ENCODE data around the gene MTFP1. TPM values are rescaled to one million over a fixed set of nuclear protein-coding genes. Genes with fewer than 3 reads are reported as not detected.

MTFP1 gene
- total RNA-seq, 2 donors from 2014 or later, result 9.9 to 18.5 TPM

DNA sequence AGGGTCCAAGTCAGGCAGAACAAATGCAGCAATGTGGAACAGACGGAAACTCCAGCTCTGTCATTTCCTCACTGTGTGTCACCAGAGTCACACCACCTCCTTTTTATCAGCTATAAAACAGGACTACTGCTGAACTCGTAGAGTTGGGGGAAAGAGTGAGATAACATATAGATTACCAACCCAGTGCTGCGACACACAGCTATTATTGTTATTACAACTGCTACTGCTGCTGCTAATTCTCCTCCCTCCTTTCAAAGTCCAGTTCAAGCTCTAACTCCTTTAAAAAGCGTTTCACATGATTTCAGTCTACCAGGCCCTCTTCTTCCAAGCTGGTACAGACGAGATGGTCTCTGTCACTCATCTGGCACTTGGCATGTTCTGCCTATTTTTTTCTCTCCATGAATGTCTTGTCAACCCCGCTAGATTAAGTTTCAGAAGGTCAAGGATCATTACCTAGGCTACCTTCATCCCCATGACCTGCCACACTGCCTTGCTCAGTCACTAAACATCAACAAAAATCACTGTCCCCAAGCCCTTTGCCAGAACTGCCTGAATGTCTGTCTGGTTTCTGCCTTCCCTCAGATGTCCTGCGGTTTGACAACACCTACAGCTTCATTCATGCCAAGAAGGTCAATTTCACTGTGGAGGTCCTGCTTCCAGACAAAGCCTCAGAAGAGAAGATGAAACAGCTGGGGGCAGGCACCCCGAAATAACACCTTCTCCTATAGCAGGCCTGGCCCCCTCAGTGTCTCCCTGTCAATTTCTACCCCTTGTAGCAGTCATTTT lies 3.7 kb upstream of the MTFP1 start:
- Histone ChIP-seq H3K4me3 (no peak overlapping the region), H3K36me3 (replicated peaks in 1 of 2; ENCODE audit: insufficient read depth in 1 of 2, low read depth in 2 of 2) (peaks cover 0 to 2% of the 10 kb centered on the region in 2 donors), H3K27ac (peak overlapping the region; percentile 94 to 97 (median 96)), H3K27me3 (no peaks in the 10 kb centered on the region), H3K4me1 (peaks cover 52% of the 10 kb centered on the region), H3K9me3 (no peaks in the 10 kb centered on the region)
- DNase-seq (no peak), ATAC-seq (no peak)
- WGBS, 2 donors, result 49 to 56% methylated on average over 8 of the region's 8 CpGs
- TF ChIP-seq, protein P1, sequence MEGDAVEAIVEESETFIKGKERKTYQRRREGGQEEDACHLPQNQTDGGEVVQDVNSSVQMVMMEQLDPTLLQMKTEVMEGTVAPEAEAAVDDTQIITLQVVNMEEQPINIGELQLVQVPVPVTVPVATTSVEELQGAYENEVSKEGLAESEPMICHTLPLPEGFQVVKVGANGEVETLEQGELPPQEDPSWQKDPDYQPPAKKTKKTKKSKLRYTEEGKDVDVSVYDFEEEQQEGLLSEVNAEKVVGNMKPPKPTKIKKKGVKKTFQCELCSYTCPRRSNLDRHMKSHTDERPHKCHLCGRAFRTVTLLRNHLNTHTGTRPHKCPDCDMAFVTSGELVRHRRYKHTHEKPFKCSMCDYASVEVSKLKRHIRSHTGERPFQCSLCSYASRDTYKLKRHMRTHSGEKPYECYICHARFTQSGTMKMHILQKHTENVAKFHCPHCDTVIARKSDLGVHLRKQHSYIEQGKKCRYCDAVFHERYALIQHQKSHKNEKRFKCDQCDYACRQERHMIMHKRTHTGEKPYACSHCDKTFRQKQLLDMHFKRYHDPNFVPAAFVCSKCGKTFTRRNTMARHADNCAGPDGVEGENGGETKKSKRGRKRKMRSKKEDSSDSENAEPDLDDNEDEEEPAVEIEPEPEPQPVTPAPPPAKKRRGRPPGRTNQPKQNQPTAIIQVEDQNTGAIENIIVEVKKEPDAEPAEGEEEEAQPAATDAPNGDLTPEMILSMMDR (IDR thresholded peaks at IDR 0.05), result no peak
- TF ChIP-seq POLR2A (IDR thresholded peaks at IDR 0.05), result no peak
- intact Hi-C loops (cut with DNase I), result no loop called here

DNA sequence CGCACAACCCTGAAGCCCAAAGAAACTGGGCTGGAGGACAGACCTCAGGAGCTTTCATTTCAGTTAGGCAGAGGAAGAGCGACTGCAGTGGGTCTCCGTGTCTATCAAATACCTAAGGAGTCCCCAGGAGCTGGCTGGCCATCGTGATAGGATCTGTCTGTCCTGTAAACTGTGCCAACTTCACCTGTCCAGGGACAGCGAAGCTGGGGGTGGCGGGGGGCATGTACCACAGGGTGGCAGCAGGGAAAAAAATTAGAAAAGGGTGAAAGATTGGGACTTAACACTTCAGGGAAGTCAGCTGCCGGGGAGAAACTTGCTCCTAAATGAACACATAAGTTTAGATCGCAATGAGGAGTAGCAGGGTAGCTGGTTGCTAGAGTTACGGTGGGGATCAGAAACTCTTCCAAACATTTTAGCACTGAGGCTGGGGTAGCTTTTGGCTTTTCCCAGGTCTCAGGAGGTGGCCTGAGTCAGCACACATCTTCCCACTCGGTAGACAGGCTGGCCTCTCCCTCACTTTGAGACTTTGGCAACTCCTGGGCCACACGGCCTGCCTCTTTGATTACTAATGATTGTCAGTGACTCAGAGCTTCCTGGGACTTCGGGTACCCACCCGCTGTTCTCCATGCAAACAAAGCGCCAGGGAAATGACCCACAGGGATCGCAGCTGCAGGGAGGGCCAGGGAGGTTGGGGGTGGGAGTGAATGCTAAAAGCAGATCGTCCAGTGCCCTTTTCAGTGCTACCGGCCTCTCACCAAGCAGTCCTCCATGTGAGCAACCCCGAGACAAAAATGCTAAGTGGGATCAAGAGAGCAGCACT lies 2.9 kb upstream of the MTFP1 start:
- H3K36me3 ChIP-seq (replicated peaks in 1 of 2; ENCODE audit: insufficient read depth in 1 of 2, low read depth in 2 of 2), result no peaks in the 10 kb centered on the region
- peak overlapping the region; percentile 94 to 97 (median 96) for H3K27ac ChIP-seq
- WGBS, 2 donors, result 21 to 28% methylated on average over 12 to 18 of the region's 18 CpGs
- peaks cover 53% of the 10 kb centered on the region for H3K4me1 ChIP-seq
- no peaks in the 10 kb centered on the region for H3K27me3 ChIP-seq
- ATAC-seq, result peak; percentile 26
- H3K4me3 ChIP-seq, result peak overlapping the region; percentile 20
- peak in 1 of 3 donors; percentile 67 for TF ChIP-seq POLR2A (IDR thresholded peaks at IDR 0.05)
- TF ChIP-seq, protein P1 (IDR thresholded peaks at IDR 0.05), result no peak
- DNase-seq, result peak; percentile 67 to 91 (median 84)
- intact Hi-C loops (cut with DNase I), result no loop called here
- no peaks in the 10 kb centered on the region for H3K9me3 ChIP-seq

DNA sequence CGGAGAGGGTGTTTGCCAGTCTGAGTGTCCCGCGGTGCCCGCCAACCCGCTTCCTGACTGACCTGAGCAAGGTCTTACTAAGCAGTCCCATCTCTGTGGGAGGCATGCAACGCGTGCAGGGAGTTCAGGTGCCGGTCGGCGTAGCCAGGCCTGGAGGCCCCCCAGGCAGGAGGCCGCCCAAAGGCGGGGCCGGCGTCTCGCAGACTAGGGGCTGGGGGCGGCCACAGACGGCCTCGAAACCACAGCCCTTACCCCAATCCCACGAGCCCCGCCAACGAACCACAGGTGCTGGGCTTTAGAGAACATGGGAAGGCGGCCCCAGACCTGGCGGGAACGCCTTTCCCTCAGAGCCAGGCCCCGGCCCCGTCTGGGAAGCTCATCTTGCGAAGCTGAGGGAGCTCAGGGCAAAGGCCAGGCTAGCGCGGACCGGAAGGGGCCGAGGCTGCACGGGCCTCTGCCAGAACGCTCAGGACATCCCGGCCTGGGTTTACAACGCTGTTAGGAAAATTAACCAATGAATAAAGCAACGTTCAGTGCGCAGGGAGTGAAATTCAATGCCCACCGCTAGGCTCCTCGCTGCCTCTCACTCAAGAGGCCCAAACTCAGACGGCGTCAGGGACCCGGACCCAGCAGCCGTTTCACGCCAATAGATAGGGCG lies 2.1 kb upstream of the MTFP1 start:
- 0% methylated on average over 11 to 45 of the region's 45 CpGs for WGBS, 2 donors
- ATAC-seq (peak; percentile 60), DNase-seq (peak in 1 of 4 donors; percentile 63)
- Histone ChIP-seq H3K4me1 (peaks cover 53% of the 10 kb centered on the region), H3K36me3 (replicated peaks in 1 of 2; ENCODE audit: insufficient read depth in 1 of 2, low read depth in 2 of 2) (no peaks in the 10 kb centered on the region), H3K27ac (peak overlapping the region; percentile 94 to 97 (median 96)), H3K4me3 (peak overlapping the region; percentile 20), H3K9me3 (no peaks in the 10 kb centered on the region), H3K27me3 (no peaks in the 10 kb centered on the region)
- TF ChIP-seq, protein P1 (IDR thresholded peaks at IDR 0.05), result peak in 3 of 7 experiments; percentile 15 to 36 (median 24)
- peak; percentile 91 to 95 (median 95) for TF ChIP-seq POLR2A (IDR thresholded peaks at IDR 0.05)
- intact Hi-C loops (cut with DNase I), result no loop called here

DNA sequence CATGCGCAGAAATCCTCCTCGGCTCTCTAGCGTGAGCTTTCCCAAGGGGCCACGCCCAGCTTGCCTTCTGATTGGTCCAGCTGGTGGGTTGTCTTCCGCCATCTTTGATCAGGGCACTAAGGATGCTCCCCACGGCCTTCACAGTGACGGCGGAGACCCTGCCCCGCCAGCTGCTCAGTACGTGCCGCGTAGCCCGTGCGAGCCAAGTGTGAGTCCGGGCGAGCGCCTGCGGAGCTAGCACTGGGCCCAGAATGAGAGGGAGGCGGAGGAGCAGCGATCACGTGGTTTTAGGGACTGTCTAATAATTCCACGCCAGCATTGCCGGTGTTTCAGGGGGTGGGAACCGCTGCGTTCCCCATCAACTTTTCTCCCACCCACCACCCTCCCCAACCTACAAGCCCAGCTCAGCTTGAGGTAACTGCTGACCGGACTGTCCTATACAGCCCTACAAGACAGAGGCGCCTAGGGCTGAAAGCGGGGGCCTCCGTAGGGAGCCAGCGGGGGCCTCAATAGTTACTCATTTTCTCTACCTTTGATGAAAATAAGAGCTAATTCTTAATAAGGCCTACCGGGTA lies 1.5 kb upstream of the MTFP1 start:
- Histone ChIP-seq H3K4me1 (peaks cover 47% of the 10 kb centered on the region), H3K4me3 (peak overlapping the region in 1 of 2 donors; percentile 20), H3K27me3 (no peaks in the 10 kb centered on the region), H3K27ac (peak overlapping the region; percentile 94 to 97 (median 96)), H3K9me3 (no peaks in the 10 kb centered on the region), H3K36me3 (replicated peaks in 1 of 2; ENCODE audit: insufficient read depth in 1 of 2, low read depth in 2 of 2) (no peaks in the 10 kb centered on the region)
- intact Hi-C loops (cut with DNase I), result no loop called here
- 2% methylated on average over 24 to 30 of the region's 31 CpGs for WGBS, 2 donors
- ATAC-seq, result peak; percentile 88
- TF ChIP-seq, protein P1 (IDR thresholded peaks at IDR 0.05), result peak in 1 of 7 experiments; percentile 1
- TF ChIP-seq POLR2A (IDR thresholded peaks at IDR 0.05), result peak; percentile 77 to 83 (median 78)
- peak; percentile 98 to 100 (median 100) for DNase-seq
